HTERT RPE-1 (cell line): Measurements from ENCODE around the gene DIP2C.
"Not testable (repeated sequence)": the region's sequence is repeated elsewhere in the genome, so short reads cannot be mapped to it uniquely, and the experiment has no call there.

Source experiments
- in situ Hi-C: fragments of 300-500 bp; cut with MboI; formaldehyde crosslinking; loops from 4 replicates; pipeline ENCODE4 v1.14.3; 2020; ENCODE audit warnings: low sequenced_read_pairs

DIP2C gene

DNA sequence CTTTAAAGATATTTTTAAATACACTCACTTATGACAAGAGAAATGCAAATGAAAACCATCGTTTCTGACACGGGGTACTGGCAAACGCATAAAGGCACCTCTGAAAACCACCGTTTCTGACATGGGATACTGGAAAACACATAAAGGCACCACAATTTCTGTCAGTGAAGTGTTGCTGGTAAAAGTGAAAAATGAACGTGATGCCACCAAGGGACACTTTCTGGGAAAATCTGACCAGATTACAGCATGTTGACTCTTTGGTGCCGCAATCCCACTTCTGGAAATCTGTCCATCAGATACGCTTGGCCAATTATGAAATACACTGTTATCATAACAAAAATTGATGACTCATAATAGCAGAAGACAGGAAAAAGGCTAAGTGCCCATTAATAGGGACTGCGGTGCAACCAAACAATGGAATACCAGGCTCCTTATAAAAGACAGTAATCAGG lies 422.5 kb downstream of the DIP2C start:
- in situ Hi-C loops, result no loop called here

- in situ Hi-C loops, result not testable (repeated sequence)
Measured at GRCh38 chr10:265816-266588, 423.5 kb downstream of the DIP2C start.

DNA sequence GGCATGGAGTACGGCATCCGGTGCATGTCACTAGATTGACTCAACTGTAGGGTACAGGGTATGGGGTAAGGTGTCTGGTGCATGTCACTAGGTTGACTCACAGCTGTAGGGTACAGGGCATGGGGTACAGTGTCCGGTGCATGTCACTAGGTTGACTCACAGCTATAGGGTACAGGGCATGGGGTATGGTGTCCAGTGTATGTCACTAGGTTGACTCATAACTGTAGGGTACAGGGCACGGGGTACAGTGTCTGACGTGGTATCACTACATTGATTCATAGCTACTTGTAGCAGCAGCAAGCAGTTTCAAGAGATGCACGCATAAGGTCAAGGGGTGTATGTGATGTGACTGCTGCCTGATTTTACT lies 424.4 kb downstream of the DIP2C start:
- in situ Hi-C loops, result not testable (repeated sequence)

DNA sequence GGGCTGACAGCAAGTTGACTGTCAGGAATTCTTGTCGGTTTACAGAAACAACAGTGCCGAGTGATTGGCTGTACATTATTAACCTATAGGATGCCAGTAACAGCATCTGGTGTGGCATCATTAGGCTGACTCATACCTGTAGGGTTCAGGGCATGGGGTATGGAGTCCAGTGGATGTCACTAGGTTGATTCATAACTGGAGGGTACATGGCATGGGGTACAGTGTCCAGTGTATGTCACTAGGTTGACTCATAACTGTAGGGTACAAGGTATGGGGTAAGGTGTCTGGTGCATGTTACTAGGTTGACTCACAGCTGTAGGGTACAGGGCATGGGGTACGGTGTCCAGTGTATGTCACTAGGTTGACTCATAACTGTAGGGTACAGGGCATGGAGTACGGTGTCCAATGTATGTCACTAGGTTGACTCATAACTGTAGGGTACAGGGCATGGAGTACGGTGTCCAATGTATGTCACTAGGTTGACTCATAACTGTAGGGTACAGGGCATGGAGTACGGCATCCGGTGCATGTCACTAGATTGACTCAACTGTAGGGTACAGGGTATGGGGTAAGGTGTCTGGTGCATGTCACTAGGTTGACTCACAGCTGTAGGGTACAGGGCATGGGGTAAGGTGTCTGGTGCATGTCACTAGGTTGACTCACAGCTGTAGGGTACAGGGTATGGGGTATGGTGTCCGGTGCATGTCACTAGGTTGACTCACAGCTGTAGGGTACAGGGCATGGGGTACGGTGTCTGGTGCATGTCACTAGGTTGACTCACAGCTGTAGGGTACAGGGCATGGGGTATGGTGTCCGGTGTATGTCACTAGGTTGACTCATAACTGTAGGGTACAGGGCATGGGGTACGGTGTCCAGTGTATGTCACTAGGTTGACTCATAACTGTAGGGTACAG lies 425.1 kb downstream of the DIP2C start:
- in situ Hi-C loops, result not testable (repeated sequence)

GRCh38 chr10:260819-261429 lies 428.5 kb downstream of the DIP2C start:
- in situ Hi-C loops, result no loop called here

DNA sequence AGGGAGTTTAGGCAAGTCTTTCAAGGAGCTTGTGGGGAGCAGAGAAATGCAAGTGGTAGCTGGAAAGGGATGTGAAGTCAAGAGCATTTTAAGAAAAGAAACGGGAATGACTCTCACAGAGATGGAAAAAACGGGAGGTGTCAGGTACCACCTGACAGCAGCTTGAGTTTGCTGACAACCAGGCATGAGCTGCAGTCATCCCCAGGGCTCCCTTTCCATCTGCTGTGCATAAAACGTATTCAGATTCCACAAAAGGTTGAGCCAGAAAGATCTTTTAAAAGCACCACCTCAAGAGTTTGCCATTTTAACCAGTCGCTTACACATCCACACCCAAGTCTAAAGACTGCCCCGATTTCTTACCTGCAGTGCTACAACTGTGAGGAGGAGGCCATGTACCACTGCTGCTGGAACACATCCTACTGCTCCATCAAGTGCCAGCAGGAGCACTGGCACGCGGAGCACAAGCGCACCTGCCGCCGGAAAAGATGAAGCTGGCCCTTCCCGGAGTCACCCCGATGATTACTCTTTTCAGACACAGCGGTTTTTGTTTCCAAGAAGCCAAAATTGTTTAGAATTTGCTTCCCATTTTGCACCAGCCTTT lies 437.4 kb downstream of the DIP2C start:
- in situ Hi-C loops, result no loop called here

DNA sequence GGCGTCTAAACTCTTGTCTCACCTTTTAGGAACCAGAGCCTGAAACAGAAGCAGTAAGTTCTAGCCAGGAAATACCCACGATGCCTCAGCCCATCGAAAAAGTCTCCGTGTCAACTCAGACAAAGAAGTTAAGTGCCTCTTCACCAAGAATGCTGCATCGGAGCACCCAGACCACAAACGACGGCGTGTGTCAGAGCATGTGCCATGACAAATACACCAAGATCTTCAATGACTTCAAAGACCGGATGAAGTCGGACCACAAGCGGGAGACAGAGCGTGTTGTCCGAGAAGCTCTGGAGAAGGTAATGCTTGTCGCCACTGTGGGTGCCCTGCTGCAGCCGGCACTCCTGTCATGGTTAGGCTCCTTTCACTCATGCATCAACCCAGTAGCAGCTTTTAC lies 441.2 kb downstream of the DIP2C start:
- in situ Hi-C loops, result no loop called here

DNA sequence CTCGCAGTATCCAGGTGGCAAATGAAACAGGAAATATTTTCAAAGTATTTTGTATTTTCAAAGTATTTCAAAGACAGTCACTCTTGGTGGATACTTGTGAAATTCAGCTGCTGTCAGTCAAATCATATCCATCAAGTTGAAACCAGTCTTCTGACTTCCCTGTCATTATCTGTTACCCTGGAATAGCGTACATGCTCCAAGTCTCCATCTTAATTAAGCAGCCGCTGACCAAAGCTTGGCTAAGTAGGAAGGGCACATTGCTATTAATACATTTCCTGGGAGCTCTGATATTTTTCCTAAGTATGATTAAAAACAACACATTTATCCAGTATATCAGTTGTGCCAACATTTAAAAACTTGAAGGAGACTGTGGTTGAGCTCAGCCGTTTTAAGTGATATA lies 442.0 kb downstream of the DIP2C start:
- in situ Hi-C loops, result no loop called here

- in situ Hi-C loops, result no loop called here
Measured at GRCh38 chr10:246431-246830, 443.0 kb downstream of the DIP2C start.

DNA sequence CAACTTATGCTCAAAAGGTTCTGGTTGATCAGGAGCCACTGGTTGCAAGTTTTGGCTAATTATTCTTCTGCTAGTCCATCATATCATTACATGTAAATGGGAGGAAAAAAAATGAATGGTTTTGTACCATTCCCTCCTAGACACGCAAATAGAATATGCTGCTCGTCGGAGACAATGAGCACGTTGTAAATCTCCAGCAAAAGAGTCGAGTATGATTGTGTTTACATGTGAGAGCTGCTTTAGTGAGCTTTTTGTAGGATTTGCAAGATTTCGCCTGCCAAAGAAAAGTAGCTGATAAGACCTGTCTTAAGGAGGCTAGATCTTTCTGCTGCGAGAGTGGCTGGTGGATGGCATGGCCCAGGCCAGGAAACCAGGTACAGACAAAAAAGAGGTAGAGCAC lies 445.2 kb downstream of the DIP2C start:
- in situ Hi-C loops, result no loop called here

DNA sequence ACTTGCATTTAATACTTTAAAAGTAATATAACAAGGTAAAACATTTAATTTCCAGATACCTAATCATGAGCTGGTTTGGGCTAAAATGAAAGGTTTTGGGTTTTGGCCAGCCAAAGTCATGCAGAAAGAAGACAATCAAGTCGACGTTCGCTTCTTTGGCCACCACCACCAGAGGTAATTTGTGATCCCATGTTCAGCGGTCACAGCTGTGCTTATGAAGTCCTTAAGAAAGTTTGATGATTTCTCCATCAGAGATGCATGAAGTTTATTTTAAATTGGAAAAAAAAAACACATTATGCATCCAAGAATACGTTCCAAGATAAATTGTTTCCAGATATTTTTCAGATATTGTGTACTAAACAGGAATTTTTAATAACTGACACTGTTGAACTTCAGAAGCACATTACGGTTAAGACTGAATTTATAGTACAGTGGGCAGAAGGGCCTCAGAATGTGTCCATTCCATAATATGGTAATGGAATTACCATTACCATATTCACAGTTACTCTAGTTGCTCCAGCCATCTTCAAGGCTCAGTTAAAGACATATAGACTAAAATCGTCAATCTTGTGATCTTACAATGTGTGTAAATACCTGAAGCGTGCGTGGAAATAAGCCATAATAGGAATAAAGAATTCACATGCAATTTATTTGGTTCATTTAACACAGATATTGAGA lies 447.4 kb downstream of the DIP2C start:
- in situ Hi-C loops, result no loop called here

DNA sequence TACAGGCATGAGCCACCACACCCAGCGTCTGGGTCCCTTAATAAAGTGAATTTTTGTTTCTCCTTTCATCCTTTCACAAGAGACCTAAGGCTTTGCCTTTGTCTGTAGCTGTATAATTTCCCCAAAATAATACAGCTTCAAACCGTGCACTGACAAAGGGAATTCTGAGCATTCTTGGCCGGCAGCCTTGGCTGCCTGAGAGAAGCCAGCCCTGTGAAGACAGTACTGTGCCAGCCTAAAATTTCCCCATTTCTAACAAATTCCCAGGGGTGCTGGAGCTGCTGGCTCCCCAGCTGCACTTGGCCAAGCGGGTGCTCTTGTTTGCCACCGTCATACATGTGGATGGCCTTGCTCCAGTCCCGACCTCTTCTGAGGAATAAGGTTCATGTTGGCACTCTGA lies 448.0 kb downstream of the DIP2C start:
- in situ Hi-C loops, result no loop called here

- in situ Hi-C loops, result no loop called here
Measured at GRCh38 chr10:239109-239508, 450.4 kb downstream of the DIP2C start.

GRCh38 chr10:235915-236314 lies 453.6 kb downstream of the DIP2C start:
- in situ Hi-C loops, result no loop called here

GRCh38 chr10:234708-235406 lies 454.6 kb downstream of the DIP2C start:
- in situ Hi-C loops, result no loop called here

DNA sequence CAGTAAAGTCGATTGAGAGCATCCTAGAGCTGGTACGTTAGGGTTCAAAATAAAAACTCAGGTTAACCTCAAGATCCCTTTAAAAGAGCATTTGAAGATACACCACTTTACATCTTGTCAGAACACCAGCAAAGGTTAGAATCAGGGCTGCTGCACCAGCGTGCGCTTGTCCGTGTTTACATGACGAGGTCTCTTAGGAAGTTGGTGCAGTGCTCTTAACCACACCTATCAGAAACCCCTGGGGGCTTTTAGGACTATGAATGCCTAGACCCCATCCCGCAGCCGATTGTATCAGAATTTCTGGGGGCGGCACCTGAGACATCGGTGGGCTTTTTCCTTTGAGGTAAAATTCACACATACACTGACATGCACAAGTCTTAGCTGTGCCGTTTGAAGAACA lies 456.6 kb downstream of the DIP2C start:
- in situ Hi-C loops, result no loop called here

DNA sequence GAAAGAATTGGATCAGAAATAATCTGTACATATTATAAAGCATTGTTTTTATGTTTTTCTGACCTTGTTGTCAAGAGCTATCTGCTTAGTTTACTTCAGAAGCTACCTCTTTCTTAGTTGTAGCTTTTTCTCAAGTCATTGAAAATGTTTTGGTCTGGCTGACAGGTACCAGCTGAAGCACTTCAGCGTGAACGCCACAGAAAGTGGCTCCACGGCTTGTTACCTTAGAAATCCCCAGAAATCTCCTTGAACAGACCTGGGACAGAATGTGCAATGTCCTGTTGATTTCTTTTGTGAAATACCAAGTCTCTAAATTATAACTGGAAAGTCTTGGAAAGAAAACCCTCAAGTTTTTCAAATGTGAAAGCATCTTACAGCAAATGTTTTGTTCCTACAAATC lies 457.4 kb downstream of the DIP2C start:
- in situ Hi-C loops, result no loop called here

- in situ Hi-C loops, result no loop called here
Measured at GRCh38 chr10:230758-231157, 458.7 kb downstream of the DIP2C start.

DNA sequence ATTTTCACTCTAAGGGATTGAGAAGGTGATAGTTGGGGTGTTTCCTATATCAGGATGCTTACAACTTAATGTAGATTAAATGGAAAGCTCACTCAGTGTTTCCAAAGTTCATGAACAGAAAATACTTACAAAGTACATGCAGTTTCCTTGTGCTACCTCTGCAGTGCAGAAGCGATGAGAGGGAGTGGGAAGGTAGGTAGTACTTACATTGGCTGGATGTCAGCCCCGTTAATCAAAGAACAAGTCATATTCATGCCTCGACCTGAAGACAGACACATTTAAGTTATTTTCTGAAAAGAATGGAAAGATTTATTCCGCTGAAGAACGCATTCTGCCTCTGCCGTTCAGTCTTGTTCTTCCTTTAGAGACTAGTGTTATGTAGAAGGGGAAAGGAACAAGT lies 461.1 kb downstream of the DIP2C start:
- in situ Hi-C loops, result no loop called here

DNA sequence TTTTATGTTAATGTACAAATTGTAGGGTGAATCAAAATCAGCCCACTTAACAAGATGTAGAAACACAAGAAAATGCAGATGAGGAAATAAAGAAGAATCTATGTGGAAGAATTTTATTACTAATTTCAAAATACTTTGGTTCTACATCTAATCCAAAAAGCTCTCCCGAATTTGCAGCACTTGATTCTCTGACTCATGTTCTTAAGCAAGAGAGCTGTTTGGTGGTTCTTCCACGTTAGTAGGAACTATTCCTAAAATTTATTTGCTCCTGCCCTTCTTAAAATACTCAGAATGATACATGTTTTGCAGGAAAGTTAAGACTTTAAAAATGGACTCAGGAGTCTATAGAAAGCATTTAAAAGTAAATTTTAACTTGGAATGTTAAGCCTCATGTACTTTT lies 462.5 kb downstream of the DIP2C start:
- in situ Hi-C loops, result no loop called here
